Activated naive CD4-positive, alpha-beta T cell treated with Interleukin-2 at 50 U/mL for 16 hours (primary cell): ENCODE results near the gene NCAM2.

ENCODE experiments used
- DNase-seq: peaks from one replicate; pipeline ENCODE4 v3.0.0-alpha.2; 2020

The NCAM2 gene

GRCh38 chr21:21466752-21467151, 468.5 kb downstream of the NCAM2 start:
- no peak for DNase-seq

- DNase-seq = no peak
Measured at GRCh38 chr21:21468003-21468402, 469.8 kb downstream of the NCAM2 start.

GRCh38 chr21:21481239-21481638, 483.0 kb downstream of the NCAM2 start:
- DNase-seq = no peak

GRCh38 chr21:21508859-21509258, 510.6 kb downstream of the NCAM2 start:
- DNase-seq = no peak

DNA sequence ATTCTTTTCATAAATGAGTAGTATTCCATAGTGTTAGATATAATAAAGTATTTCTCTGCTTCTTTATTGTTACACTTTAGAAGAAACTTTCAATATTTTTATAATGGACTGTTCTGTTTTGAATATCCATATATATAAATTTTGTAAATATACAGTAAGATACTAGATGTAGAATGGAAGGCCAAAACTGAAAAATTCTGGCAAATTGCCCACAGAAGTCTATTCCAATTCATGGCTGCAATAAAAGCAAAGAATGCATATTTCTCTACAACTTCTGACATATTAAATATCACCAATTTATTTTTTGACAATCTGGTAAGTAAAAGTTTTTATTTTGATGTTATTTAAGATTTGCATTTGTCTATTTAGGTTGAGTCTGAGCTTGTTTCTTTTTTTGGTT, 532.5 kb downstream of the NCAM2 start:
- no peak for DNase-seq

DNA sequence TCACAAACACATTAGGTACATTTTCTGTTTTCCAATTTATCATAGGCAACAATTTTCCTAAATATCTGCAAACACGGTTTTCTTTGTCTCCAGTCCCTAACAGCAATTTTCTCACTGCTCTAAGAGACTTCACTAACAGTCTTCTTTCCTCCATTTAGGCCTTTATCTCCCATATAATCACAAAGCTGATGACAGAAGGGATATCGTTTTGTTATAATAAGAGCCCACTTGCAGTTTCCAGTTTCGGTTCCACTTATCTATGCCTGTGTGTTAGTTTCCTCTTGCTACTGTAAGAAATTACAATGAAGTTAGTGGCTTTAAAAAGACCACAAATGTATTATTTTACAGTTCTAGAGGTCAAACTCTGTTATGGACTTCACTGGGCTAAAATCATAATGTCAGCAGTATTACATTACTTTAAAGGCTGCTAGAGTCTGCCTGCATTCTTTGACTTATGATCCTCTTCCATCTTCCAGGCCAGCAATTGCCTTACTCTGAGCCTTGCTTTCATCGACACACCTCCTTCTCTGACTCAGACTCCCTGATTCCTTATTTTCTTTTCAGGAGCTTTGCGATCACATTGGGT, 549.3 kb downstream of the NCAM2 start:
- DNase-seq = no peak

- DNase-seq = no peak
Measured at GRCh38 chr21:21559285-21560045, 561.3 kb downstream of the NCAM2 start.
